SK-N-SH treated with all-trans-retinoic acid at 6 μM for 48 hours (cell line): Measurements from ENCODE around the gene ZSWIM7.
A peak's percentile ranks its signal among the peaks of the same experiment; 100 is the strongest.

Experiments
- ATAC-seq: fragments of 200-7000 bp; cut with Tn5 transposase; 3 replicates; pipeline ENCODE4 v1.9.1; 2020; ENCODE audit warnings: mild to moderate bottlenecking, moderate library complexity
- ARNTL ChIP-seq: fragments of 450-650 bp; formaldehyde crosslinking; IDR thresholded peaks from 2 replicates; pipeline ENCODE4 v1.5.0; 2020; ENCODE audit warnings: low read depth, mild to moderate bottlenecking, moderate library complexity, borderline replicate concordance
- BACH2 ChIP-seq: fragments of 250-450 bp; sonication (Bioruptor Pico); IDR thresholded peaks from 2 replicates; pipeline ENCODE4 v1.9.0; 2021; ENCODE audit warnings: mild to moderate bottlenecking, borderline replicate concordance
- GLIS3 ChIP-seq: fragments of 250-450 bp; sonication (Bioruptor Pico); IDR thresholded peaks from 2 replicates; pipeline ENCODE4 v1.5.0; 2020; ENCODE audit warnings: mild to moderate bottlenecking, moderate library complexity
- ISL1 ChIP-seq: fragments of 250-450 bp; sonication (Bioruptor Pico); IDR thresholded peaks from 2 replicates; pipeline ENCODE4 v2.1.2; 2022; ENCODE audit warnings: mild to moderate bottlenecking, moderate library complexity
- OSR1 ChIP-seq: fragments of 250-450 bp; sonication (Bioruptor Pico); IDR thresholded peaks from 2 replicates; pipeline ENCODE4 v1.8.0; 2022; ENCODE audit warnings: moderate library complexity, mild to moderate bottlenecking, inconsistent platforms
- PPARA ChIP-seq: fragments of 250-450 bp; sonication (Bioruptor Pico); IDR thresholded peaks from 2 replicates; pipeline ENCODE4 v1.5.0; 2020; ENCODE audit warnings: mild to moderate bottlenecking, borderline replicate concordance
- TCF4 ChIP-seq: fragments of 250-450 bp; sonication (Bioruptor Pico); IDR thresholded peaks from 2 replicates; pipeline ENCODE4 v1.8.0; 2021; ENCODE audit warnings: mild to moderate bottlenecking, moderate library complexity, borderline replicate concordance
- TOX ChIP-seq: fragments of 250-450 bp; sonication (Bioruptor Pico); IDR thresholded peaks from 2 replicates; pipeline ENCODE4 v1.8.0; 2021; ENCODE audit warnings: mild to moderate bottlenecking, moderate library complexity, borderline replicate concordance
- ZFP3 ChIP-seq: fragments of 250-450 bp; sonication (Bioruptor Pico); IDR thresholded peaks from 2 replicates; pipeline ENCODE4 v1.5.0; 2020; ENCODE audit warnings: mild to moderate bottlenecking, moderate library complexity
- ZFP30 ChIP-seq: fragments of 450-650 bp; formaldehyde crosslinking; IDR thresholded peaks from 2 replicates; pipeline ENCODE4 v1.5.0; 2022; ENCODE audit warnings: mild to moderate bottlenecking, moderate library complexity
- ZNF565 ChIP-seq: fragments of 450-650 bp; formaldehyde crosslinking; conservative IDR thresholded peaks from 2 replicates; pipeline ENCODE4 v1.5.0; 2020; ENCODE audit warnings: low read depth, mild to moderate bottlenecking, moderate library complexity
- ZNF70 ChIP-seq: fragments of 450-650 bp; formaldehyde crosslinking; IDR thresholded peaks from 2 replicates; pipeline ENCODE4 v1.5.0; 2020; ENCODE audit warnings: mild to moderate bottlenecking, moderate library complexity
- ZNF8 ChIP-seq: fragments of 450-650 bp; formaldehyde crosslinking; IDR thresholded peaks from 2 replicates; pipeline ENCODE4 v1.5.0; 2020; ENCODE audit warnings: mild to moderate bottlenecking, moderate library complexity
- TF ChIP-seq, protein P1 (sequence below): fragments of 250-450 bp; sonication (Bioruptor Pico); IDR thresholded peaks from 2 replicates; pipeline ENCODE4 v1.8.0; 2021; ENCODE audit warnings: low read depth, mild to moderate bottlenecking, moderate library complexity, borderline replicate concordance
- TF ChIP-seq, protein P2 (sequence below): fragments of 250-450 bp; sonication (Bioruptor Pico); IDR thresholded peaks from 2 replicates; pipeline ENCODE4 v1.5.0; 2020; ENCODE audit warnings: mild to moderate bottlenecking, moderate library complexity
- TF ChIP-seq, protein P3 (sequence below): fragments of 250-450 bp; sonication (Bioruptor Pico); IDR thresholded peaks from 2 replicates; pipeline ENCODE4 v1.5.1; 2021; ENCODE audit warnings: mild to moderate bottlenecking, moderate library complexity
- TF ChIP-seq, protein P4 (sequence below): fragments of 250-450 bp; sonication (Bioruptor Pico); IDR thresholded peaks from 2 replicates; pipeline ENCODE4 v1.5.1; 2020; ENCODE audit warnings: low read depth, mild to moderate bottlenecking, moderate library complexity

Gene ZSWIM7

GRCh38 chr17:16040710-16041251, 41.3 kb upstream of the ZSWIM7 start:
- no peak for TF ChIP-seq ISL1 (CRISPR knock-in tag)
- TF ChIP-seq, protein P1, sequence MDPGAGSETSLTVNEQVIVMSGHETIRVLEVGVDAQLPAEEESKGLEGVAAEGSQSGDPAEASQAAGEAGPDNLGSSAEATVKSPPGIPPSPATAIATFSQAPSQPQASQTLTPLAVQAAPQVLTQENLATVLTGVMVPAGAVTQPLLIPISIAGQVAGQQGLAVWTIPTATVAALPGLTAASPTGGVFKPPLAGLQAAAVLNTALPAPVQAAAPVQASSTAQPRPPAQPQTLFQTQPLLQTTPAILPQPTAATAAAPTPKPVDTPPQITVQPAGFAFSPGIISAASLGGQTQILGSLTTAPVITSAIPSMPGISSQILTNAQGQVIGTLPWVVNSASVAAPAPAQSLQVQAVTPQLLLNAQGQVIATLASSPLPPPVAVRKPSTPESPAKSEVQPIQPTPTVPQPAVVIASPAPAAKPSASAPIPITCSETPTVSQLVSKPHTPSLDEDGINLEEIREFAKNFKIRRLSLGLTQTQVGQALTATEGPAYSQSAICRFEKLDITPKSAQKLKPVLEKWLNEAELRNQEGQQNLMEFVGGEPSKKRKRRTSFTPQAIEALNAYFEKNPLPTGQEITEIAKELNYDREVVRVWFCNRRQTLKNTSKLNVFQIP (CRISPR knock-in tag): no peak
- TF ChIP-seq, protein P2, sequence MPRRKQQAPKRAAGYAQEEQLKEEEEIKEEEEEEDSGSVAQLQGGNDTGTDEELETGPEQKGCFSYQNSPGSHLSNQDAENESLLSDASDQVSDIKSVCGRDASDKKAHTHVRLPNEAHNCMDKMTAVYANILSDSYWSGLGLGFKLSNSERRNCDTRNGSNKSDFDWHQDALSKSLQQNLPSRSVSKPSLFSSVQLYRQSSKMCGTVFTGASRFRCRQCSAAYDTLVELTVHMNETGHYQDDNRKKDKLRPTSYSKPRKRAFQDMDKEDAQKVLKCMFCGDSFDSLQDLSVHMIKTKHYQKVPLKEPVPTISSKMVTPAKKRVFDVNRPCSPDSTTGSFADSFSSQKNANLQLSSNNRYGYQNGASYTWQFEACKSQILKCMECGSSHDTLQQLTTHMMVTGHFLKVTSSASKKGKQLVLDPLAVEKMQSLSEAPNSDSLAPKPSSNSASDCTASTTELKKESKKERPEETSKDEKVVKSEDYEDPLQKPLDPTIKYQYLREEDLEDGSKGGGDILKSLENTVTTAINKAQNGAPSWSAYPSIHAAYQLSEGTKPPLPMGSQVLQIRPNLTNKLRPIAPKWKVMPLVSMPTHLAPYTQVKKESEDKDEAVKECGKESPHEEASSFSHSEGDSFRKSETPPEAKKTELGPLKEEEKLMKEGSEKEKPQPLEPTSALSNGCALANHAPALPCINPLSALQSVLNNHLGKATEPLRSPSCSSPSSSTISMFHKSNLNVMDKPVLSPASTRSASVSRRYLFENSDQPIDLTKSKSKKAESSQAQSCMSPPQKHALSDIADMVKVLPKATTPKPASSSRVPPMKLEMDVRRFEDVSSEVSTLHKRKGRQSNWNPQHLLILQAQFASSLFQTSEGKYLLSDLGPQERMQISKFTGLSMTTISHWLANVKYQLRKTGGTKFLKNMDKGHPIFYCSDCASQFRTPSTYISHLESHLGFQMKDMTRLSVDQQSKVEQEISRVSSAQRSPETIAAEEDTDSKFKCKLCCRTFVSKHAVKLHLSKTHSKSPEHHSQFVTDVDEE: no peak
- TF ChIP-seq TCF4: no peak
- peak; percentile 36; the same call in 2 of the 3 replicates for ATAC-seq

DNA sequence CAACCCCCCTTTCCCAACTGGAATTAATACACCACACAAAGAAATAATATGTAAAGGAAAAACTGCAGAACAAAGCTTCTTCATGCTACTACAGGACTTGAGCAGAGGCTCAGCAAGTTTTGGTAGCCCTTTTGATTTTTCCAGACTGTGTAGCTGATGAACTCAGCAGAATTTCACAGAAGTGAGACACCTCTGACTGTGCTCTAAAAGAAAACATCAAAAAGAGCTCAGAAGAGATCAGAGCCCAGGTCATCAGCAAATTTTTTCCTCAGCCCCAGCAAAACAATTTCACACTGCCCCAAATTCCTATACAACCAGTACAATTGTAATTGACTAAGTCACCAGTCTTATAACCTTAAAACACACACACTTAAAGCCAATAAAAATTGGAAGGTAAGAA, 38.1 kb upstream of the ZSWIM7 start:
- ATAC-seq: no peak
- TF ChIP-seq GLIS3 (CRISPR knock-in tag) (no peak), TCF4 (no peak), BACH2 (CRISPR knock-in tag) (no peak), ARNTL (CRISPR knock-in tag) (no peak), ZFP3 (CRISPR knock-in tag) (no peak)

DNA sequence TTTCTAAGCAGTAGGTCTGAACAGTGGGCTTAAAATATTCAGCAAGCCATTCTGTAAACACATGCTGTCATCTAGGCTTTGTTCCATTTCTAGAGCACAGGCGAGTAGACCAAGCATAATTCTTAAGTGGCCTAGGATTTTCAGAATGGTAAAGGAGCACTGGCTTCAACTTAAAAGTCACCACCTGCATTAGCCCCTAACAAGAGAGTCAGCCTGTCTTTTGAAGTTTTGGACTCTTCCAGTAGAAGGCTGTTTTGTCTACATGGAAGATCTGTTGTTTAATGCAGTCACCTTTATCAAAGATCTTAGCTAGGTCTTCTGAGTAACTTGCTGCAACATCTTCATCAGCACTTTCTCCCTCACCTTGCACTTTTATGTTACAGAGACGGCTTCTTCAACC, 36.8 kb upstream of the ZSWIM7 start:
- TF ChIP-seq OSR1 (no peak), ZFP30 (CRISPR knock-in tag) (no peak)
- ATAC-seq: no peak

- TF ChIP-seq, protein P3, sequence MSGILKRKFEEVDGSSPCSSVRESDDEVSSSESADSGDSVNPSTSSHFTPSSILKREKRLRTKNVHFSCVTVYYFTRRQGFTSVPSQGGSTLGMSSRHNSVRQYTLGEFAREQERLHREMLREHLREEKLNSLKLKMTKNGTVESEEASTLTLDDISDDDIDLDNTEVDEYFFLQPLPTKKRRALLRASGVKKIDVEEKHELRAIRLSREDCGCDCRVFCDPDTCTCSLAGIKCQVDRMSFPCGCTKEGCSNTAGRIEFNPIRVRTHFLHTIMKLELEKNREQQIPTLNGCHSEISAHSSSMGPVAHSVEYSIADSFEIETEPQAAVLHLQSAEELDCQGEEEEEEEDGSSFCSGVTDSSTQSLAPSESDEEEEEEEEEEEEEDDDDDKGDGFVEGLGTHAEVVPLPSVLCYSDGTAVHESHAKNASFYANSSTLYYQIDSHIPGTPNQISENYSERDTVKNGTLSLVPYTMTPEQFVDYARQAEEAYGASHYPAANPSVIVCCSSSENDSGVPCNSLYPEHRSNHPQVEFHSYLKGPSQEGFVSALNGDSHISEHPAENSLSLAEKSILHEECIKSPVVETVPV (CRISPR knock-in tag): no peak
- TF ChIP-seq ZNF565 (no peak), GLIS3 (CRISPR knock-in tag) (no peak), ZNF8 (CRISPR knock-in tag) (no peak), ARNTL (CRISPR knock-in tag) (no peak), ZNF70 (CRISPR knock-in tag) (no peak), PPARA (CRISPR knock-in tag) (no peak)
- no peak for ATAC-seq
Observed at GRCh38 chr17:16033729-16034349, 34.3 kb upstream of the ZSWIM7 start.

DNA sequence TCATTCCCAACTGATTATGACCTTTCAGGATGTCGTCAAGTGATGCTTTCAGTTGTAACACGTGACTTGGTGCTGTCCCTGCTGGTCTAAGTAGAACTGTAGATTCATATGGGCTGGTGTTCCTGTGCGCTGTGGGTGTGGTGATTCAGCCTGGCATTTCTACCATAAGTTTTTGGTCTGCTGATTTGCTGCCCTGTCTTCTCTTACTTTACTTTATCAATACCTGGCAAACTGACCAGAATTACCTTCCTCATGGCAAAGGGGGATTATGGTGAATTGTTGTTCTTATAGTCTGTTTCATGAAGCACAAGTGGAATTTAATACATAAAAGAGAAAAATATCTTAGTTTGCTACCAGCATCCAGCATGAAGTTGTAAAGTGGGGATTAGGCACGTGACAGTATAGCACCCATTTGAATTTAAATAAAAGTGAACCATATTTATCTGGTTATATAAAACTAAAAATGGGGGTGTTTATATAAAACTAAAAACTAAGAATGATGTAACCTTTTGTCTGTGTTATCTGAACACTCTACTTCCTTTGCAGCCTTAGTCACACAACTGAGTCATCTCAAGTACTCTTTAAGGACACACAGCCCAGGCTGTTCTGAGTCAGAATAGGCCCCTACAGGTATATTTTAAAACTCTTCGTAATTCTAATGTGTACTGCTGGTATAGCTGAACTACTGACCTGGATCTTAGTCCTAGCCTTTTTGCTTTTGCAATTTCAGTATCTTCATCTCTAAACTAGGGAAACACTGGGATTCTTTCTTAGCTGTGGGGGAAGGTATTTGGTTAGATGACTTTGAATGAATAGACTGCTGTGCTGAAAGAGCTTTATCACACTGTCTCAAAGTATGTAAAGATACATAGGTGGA, 28.4 kb upstream of the ZSWIM7 start:
- peak; percentile 93 for ATAC-seq
- TF ChIP-seq ZFP3 (CRISPR knock-in tag) (0 out of 2 replicates have a peak, but pooled peaks have one; percentile 22), TOX (CRISPR knock-in tag) (no peak)
- TF ChIP-seq, protein P4, sequence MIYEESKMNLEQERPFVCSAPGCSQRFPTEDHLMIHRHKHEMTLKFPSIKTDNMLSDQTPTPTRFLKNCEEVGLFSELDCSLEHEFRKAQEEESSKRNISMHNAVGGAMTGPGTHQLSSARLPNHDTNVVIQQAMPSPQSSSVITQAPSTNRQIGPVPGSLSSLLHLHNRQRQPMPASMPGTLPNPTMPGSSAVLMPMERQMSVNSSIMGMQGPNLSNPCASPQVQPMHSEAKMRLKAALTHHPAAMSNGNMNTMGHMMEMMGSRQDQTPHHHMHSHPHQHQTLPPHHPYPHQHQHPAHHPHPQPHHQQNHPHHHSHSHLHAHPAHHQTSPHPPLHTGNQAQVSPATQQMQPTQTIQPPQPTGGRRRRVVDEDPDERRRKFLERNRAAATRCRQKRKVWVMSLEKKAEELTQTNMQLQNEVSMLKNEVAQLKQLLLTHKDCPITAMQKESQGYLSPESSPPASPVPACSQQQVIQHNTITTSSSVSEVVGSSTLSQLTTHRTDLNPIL (CRISPR knock-in tag): no peak
- TF ChIP-seq, protein P1 (CRISPR knock-in tag): no peak
